ENCODE data around the gene RAB11FIP3.

The RAB11FIP3 gene

GRCh38 chr16:496097-496886 lies 70.8 kb downstream of the RAB11FIP3 start:
- Histone ChIP-seq H3K36me3 (no peaks in the 10 kb centered on the region), H3K27me3 (no peaks in the 10 kb centered on the region), H3K4me1 (ENCODE audit: control insufficient read depth in 1 of 2, insufficient read depth in 1 of 2, low read depth in 1 of 2, low read length in 1 of 2) (no peaks in the 10 kb centered on the region), H3K27ac (no peak overlapping the region), H3K4me3 (ENCODE audit: low read depth in 1 of 2, low read length in 1 of 2) (no peak overlapping the region), H3K9me3 (no peaks in the 10 kb centered on the region)
- no peak for TF ChIP-seq CTCF (IDR thresholded peaks at IDR 0.05)

GRCh38 chr16:497258-497657 lies 71.8 kb downstream of the RAB11FIP3 start:
- no peaks in the 10 kb centered on the region for H3K36me3 ChIP-seq

GRCh38 chr16:499924-500323 lies 74.5 kb downstream of the RAB11FIP3 start:
- Histone ChIP-seq H3K36me3 (no peaks in the 10 kb centered on the region), H3K27me3 (no peaks in the 10 kb centered on the region), H3K9me3 (no peaks in the 10 kb centered on the region), H3K27ac (no peak overlapping the region), H3K4me1 (ENCODE audit: control insufficient read depth in 1 of 2, insufficient read depth in 1 of 2, low read depth in 1 of 2, low read length in 1 of 2) (no peaks in the 10 kb centered on the region), H3K4me3 (ENCODE audit: low read depth in 1 of 2, low read length in 1 of 2) (no peak overlapping the region)
- TF ChIP-seq CTCF (IDR thresholded peaks at IDR 0.05) = no peak

More at GRCh38 chr16:497258-497657, 71.8 kb downstream of the RAB11FIP3 start:
- Histone ChIP-seq H3K4me3 (ENCODE audit: low read depth in 1 of 2, low read length in 1 of 2) (no peak overlapping the region), H3K27me3 (no peaks in the 10 kb centered on the region), H3K27ac (no peak overlapping the region), H3K9me3 (no peaks in the 10 kb centered on the region), H3K4me1 (ENCODE audit: control insufficient read depth in 1 of 2, insufficient read depth in 1 of 2, low read depth in 1 of 2, low read length in 1 of 2) (no peaks in the 10 kb centered on the region)
- TF ChIP-seq CTCF (IDR thresholded peaks at IDR 0.05) = no peak

GRCh38 chr16:500709-501108 lies 75.3 kb downstream of the RAB11FIP3 start:
- Histone ChIP-seq H3K27me3 (no peaks in the 10 kb centered on the region), H3K4me3 (ENCODE audit: low read depth in 1 of 2, low read length in 1 of 2) (no peak overlapping the region), H3K27ac (no peak overlapping the region), H3K9me3 (no peaks in the 10 kb centered on the region), H3K4me1 (ENCODE audit: control insufficient read depth in 1 of 2, insufficient read depth in 1 of 2, low read depth in 1 of 2, low read length in 1 of 2) (no peaks in the 10 kb centered on the region), H3K36me3 (no peaks in the 10 kb centered on the region)
- TF ChIP-seq CTCF (IDR thresholded peaks at IDR 0.05) = no peak

- no peaks in the 10 kb centered on the region for H3K4me1 ChIP-seq (ENCODE audit: control insufficient read depth in 1 of 2, insufficient read depth in 1 of 2, low read depth in 1 of 2, low read length in 1 of 2)
- no peaks in the 10 kb centered on the region for H3K27me3 ChIP-seq
- peaks cover 5% of the 10 kb centered on the region for H3K36me3 ChIP-seq
- TF ChIP-seq CTCF (IDR thresholded peaks at IDR 0.05) = no peak
- H3K27ac ChIP-seq = no peak overlapping the region
- H3K9me3 ChIP-seq = no peaks in the 10 kb centered on the region
- H3K4me3 ChIP-seq (ENCODE audit: low read depth in 1 of 2, low read length in 1 of 2) = no peak overlapping the region
Measured at GRCh38 chr16:502179-502943, 76.9 kb downstream of the RAB11FIP3 start.
